ENCODE measurements around the gene TAS1R3. TPM values are rescaled to one million over a fixed set of nuclear protein-coding genes. Genes with fewer than 3 reads are reported as not detected.

The TAS1R3 gene
- total and polyA plus RNA-seq, 2 donors (not counting 1 experiment from before 2014, with no cell fraction given), result 4.1 to 11.7 TPM

- ATAC-seq (ENCODE audit: low read depth) (no peak), DNase-seq (no peak)
- Histone ChIP-seq H3K36me3 (replicated peaks in 1 of 2; ENCODE audit: control extremely low read depth in 1 of 2, control insufficient read depth in 1 of 2, extremely low read depth in 1 of 2, insufficient read depth in 2 of 2, low read length in 1 of 2) (no peaks in the 10 kb centered on the region), H3K27ac (ENCODE audit: low read length in 2 of 2) (no peak overlapping the region), H3K4me3 (ENCODE audit: control extremely low read depth in 1 of 5, extremely low read depth in 1 of 5, insufficient read depth in 1 of 5, low read depth in 2 of 5, low read length in 4 of 5) (no peak overlapping the region), H3K79me2 (ENCODE audit: control insufficient read depth, insufficient read depth, low read length) (no peaks in the 10 kb centered on the region), H2AFZ (ENCODE audit: insufficient read depth, low read depth, low read length, poor library complexity, severe bottlenecking) (no peak overlapping the region), H3K4me2 (replicated peaks; ENCODE audit: low read depth, low read length, poor library complexity, severe bottlenecking) (no peak overlapping the region), H3K4me1 (ENCODE audit: control insufficient read depth in 2 of 2, insufficient read depth in 2 of 2, low read length in 2 of 2) (peaks cover 0 to under 1% of the 10 kb centered on the region in 2 donors), H4K20me1 (ENCODE audit: control insufficient read depth, insufficient read depth, low read length, poor library complexity, severe bottlenecking) (no peaks in the 10 kb centered on the region), H3K27me3 (replicated peaks in 1 of 4; ENCODE audit: control extremely low read depth in 1 of 4, control insufficient read depth in 3 of 4, insufficient read depth in 4 of 4, low read length in 3 of 4) (peaks cover 0 to 9% (median 1%) of the 10 kb centered on the region in 4 experiments), H3K9me3 (ENCODE audit: control extremely low read depth in 1 of 3, control insufficient read depth in 2 of 3, insufficient read depth in 1 of 3, low read length in 2 of 3) (peaks cover 0 to 14% (median 0%) of the 10 kb centered on the region in 3 donors), H3K9ac (ENCODE audit: low read length) (no peak overlapping the region)
- TF ChIP-seq EZH2 (IDR thresholded peaks at IDR 0.05; ENCODE audit: borderline replicate concordance, insufficient read depth, low read depth, low read length, poor library complexity, severe bottlenecking) (no peak), CTCF (IDR thresholded peaks at IDR 0.05) (no peak)
- Mint-ChIP-seq H3K9me3 (ENCODE audit: insufficient read depth) (no peaks in the 10 kb centered on the region), H3K4me1 (peaks cover 2% of the 10 kb centered on the region), H3K27ac (no peak overlapping the region), H3K27me3 (peaks cover 6% of the 10 kb centered on the region), H3K4me3 (no peak overlapping the region)
- CTCF ChIA-PET, result no interaction called here
- 77% methylated on average over 10 of the region's 10 CpGs for WGBS (ENCODE audit: insufficient coverage)
- intact Hi-C loops (cut with micrococcal nuclease), result no loop called here
- POLR2A ChIA-PET, result interaction anchor here (0.6 kb wide), 1 partner anchor 23 kb away, joined by 5 read pairs; no protein-coding TSS in a partner anchor
These were observed 35.0 kb downstream of the TAS1R3 start for GRCh38 chr1:1365875-1366698.

GRCh38 chr1:1366699-1367066 is 35.6 kb downstream of the TAS1R3 start:
- H3K4me1 Mint-ChIP-seq, result peaks cover 2% of the 10 kb centered on the region
- H3K36me3 ChIP-seq (replicated peaks in 1 of 2; ENCODE audit: control extremely low read depth in 1 of 2, control insufficient read depth in 1 of 2, extremely low read depth in 1 of 2, insufficient read depth in 2 of 2, low read length in 1 of 2), result no peaks in the 10 kb centered on the region
- intact Hi-C loops (cut with micrococcal nuclease), result no loop called here
- peaks cover 0 to 3% (median 0%) of the 10 kb centered on the region in 4 experiments for H3K27me3 ChIP-seq (replicated peaks in 1 of 4; ENCODE audit: control extremely low read depth in 1 of 4, control insufficient read depth in 3 of 4, insufficient read depth in 4 of 4, low read length in 3 of 4)
- H3K4me2 ChIP-seq (replicated peaks; ENCODE audit: low read depth, low read length, poor library complexity, severe bottlenecking), result no peak overlapping the region
- H3K27ac ChIP-seq (ENCODE audit: low read length in 2 of 2), result no peak overlapping the region
- H3K4me3 Mint-ChIP-seq, result no peak overlapping the region
- H3K9ac ChIP-seq (ENCODE audit: low read length), result no peak overlapping the region
- no peak overlapping the region for H3K27ac Mint-ChIP-seq
- no peak overlapping the region for H3K4me3 ChIP-seq (ENCODE audit: control extremely low read depth in 1 of 5, extremely low read depth in 1 of 5, insufficient read depth in 1 of 5, low read depth in 2 of 5, low read length in 4 of 5)
- POLR2A ChIA-PET, result no interaction called here
- peaks cover 0 to 14% (median 0%) of the 10 kb centered on the region in 3 donors for H3K9me3 ChIP-seq (ENCODE audit: control extremely low read depth in 1 of 3, control insufficient read depth in 2 of 3, insufficient read depth in 1 of 3, low read length in 2 of 3)
- no peaks in the 10 kb centered on the region for H3K79me2 ChIP-seq (ENCODE audit: control insufficient read depth, insufficient read depth, low read length)
- no peaks in the 10 kb centered on the region for H4K20me1 ChIP-seq (ENCODE audit: control insufficient read depth, insufficient read depth, low read length, poor library complexity, severe bottlenecking)
- H3K9me3 Mint-ChIP-seq (ENCODE audit: insufficient read depth), result no peaks in the 10 kb centered on the region
- CTCF ChIA-PET, result no interaction called here
- TF ChIP-seq EZH2 (IDR thresholded peaks at IDR 0.05; ENCODE audit: borderline replicate concordance, insufficient read depth, low read depth, low read length, poor library complexity, severe bottlenecking) (no peak), CTCF (IDR thresholded peaks at IDR 0.05) (no peak)
- no peak overlapping the region for H2AFZ ChIP-seq (ENCODE audit: insufficient read depth, low read depth, low read length, poor library complexity, severe bottlenecking)
- peaks cover 3 to 6% of the 10 kb centered on the region in 2 donors for H3K4me1 ChIP-seq (ENCODE audit: control insufficient read depth in 2 of 2, insufficient read depth in 2 of 2, low read length in 2 of 2)
- peaks cover 5% of the 10 kb centered on the region for H3K27me3 Mint-ChIP-seq
- 78% methylated on average over 2 of the region's 3 CpGs for WGBS (ENCODE audit: insufficient coverage)
- no peak for DNase-seq
- ATAC-seq (ENCODE audit: low read depth), result no peak
